SK-MEL-5 (cell line): ENCODE measurements around the gene PIP5KL1. TPM values are rescaled to one million over a fixed set of nuclear protein-coding genes. Genes with fewer than 3 reads are reported as not detected.
A peak's percentile ranks its signal among the peaks of the same experiment; 100 is the strongest.

Experiments
- DNase-seq: peaks from one replicate; pipeline ENCODE4 v3.0.0-alpha.2; 2016; ENCODE audit warnings: low read depth, low spot score
- in situ Hi-C: cut with HindIII; loops from 2 replicates; pipeline ENCODE4 v1.10.0; 2016; ENCODE audit warnings: low sequenced_read_pairs, high pct_unique_total_duplicates, low pct_unique_long_range_greater_than_20kb
- total RNA-seq: library from RNA; depleted of rRNA; stranded (reverse); fragments of >200 nt; shearing (Covaris generic); gene quantifications from 2 replicates; pipeline ENCODE4 v1.2.3, GENCODE V29; 2014

Gene PIP5KL1
- total RNA-seq, 1 experiment from 2014 or later: 0.32 TPM

DNA sequence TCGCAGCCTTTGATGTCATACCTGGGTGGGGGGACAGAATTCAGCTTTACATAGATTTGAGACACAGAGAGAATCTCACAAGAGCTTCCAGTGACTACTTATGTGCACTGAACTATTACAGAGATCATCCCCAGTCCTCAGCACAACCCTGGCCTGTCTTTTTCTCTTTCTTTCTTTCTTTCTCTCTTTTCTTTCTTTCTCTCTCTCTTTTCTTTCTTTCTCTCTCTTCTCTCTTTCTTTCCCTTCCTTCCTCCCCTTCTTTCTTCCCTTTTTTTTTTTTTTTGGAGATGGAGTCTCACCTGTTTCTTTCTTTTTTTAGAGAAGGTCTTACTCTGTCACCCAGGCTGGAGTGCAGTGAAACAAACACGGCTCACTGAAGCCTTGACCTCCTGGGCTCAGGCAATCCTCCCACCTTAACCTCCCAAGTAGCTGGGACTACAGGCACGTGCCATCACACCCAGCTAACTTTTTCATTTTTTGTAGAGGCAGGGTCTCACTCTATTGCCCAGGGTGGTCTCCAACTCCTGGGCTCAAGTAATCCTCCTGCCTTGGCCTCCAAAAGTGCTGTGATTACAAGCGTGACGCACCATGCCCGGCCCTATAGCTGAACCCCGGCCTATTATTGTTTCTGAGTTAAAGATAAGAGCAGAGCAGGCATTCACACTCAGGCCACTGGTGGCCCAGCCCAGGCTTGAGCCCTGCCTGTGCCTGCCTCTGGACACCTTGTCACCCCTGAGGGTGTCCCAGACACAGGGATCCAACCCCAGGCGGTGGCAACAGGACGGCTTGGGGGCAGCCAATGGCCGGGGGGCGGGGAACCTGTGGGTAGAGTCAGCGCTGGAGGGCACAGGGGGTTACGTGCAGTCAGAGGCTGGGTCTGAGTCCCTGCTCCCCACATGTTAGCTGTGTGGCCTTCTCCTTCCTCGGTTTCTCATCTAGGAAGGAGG lies 4.3 kb downstream of the PIP5KL1 start:
- in situ Hi-C loops: no loop called here
- no peak for DNase-seq

DNA sequence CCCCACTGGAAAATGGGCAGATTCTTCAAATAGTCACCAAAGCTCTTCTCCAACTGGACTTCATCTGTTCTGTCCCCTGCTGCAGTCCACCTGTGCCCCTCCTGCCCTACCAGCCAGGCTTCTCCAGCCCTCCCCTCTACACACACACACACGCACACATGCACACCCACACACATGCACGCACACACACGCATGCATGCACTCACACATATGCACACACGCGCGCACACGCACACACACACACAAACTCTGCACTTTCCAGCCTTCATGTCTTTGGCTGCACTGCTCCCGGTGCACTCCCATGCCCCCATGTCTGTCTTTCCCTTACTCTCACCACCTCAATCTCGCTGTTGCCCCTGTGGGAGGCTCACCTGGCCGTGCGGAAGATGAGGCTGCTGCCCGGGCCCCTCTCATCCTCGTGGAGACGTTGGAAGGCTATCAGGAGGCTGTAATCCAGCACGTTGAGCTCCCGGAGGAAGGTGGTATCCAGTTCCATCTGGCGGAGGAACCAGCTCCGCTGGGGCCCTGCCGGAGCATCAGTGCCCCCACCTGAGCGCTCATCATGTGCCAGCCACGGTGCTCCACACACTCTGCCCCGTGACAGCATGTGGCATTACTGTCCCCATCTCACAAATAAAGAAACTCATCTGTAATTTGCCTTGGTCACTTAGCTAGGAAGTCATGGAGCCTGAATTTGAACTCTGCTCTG lies 5.7 kb downstream of the PIP5KL1 start:
- in situ Hi-C loops: no loop called here
- DNase-seq: no peak

DNA sequence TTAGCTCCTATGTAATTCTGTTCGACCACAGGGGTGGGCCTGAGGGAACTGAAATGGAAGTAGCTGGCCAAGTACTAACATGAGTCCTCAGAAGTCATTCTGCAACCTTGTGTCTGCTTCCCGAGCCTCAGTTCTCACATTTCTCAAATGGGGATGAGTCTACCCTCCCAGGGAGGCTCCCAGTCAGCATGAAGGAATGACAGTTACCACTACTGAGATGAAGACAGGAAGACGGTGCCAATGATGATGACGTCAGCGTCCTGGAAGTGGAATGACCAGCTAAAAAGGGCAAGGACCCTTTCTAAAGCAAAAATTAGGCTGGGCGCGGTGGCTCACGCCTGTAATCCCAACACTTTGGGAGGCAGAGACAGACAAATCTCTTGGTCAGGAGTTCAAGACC lies 6.8 kb downstream of the PIP5KL1 start:
- in situ Hi-C loops: no loop called here
- DNase-seq: no peak

DNA sequence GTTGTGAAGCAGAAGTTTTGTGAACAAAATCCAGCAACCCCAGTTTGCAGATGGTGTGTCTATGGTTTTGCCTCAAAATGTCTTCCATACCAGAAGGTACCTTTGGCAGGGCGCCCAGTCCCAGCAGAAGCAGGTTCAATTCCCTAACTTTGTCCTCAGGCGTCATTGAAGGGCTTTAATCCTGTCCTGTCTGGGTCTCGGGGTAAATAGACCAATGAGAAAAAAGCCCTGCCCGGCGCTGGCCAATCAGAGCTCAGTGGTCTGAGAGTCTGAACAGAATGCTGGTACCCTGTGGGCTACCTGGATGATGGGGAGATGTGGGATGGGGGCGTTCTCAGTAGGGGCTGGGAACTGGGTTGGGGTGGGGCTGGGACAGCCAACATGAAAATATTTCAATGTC lies 7.5 kb downstream of the PIP5KL1 start:
- in situ Hi-C loops: no loop called here
- peak; percentile 65 for DNase-seq

DNA sequence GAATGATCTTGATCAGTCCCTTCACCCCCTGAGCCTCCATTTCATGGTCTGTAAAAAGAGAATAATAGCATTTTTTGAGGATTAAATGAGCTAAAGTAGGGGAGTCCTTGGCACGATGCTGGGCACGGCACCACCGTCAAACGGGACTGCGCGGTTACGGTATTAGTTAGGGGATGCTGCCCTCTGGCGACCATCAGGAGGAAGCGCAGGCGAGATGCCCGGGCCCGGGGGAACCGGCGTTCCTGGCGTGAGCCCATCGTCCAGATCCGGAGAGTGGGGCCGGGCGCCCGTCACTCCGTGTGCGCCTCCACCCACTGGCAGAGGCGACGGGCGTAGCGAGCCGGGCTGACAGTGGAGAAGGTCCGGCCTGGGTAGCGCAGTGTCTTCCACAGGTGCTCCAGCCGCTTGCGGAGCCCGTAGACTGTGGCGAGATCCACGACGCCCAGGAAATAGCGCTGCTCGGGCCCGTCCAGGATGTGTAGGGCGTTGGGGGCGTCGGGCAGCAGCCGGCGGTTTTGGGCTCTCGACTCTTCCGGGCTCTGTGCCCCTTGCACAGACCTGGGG lies 8.9 kb downstream of the PIP5KL1 start:
- in situ Hi-C loops: no loop called here
- DNase-seq: peak; percentile 49

DNA sequence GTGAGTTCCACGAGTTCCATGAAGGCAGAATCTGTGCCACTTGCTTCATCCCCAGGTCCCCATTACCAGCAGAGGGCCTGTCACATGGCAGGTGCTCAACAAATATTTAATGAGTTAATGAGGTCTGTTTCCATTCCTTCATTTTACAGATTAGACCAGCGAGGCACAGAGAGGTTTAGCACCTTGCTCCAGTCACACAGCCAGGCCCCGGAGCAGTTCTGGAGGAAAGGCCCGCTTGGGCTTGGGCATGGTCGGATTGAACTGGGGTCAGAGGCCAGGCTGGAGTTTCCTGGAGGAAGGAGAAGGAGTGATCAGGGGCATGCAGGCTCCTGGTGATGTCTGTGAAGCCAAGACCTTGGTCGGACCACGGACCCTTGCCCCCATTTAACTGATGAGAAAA lies 9.8 kb downstream of the PIP5KL1 start:
- DNase-seq: no peak
- in situ Hi-C loops: no loop called here

DNA sequence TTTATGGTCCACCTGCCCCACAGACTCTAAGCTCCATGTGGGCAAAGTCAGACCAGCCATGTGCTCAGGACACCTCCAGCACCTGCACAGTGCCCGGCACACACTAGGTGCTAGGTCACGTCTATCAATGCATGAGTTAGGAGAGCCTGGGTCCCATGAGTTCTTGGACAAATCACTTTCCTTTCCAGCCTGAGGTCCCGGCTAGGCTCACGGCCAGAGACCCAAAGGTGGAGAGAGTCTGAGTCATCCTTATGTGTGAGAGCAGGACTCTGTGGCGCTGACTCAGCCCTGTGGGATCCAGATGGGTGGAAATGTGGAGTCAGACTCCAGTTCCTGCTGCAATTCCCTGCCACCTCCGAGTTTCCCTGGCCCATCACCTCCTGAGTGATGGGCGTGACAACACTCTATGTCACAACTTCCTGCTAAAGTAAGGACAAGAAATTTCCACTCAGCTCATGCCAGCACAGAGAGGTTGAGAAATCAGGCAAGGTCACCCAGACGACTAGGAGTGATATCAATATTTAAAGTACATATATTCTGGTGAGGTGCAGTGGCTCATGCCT lies 11.2 kb downstream of the PIP5KL1 start:
- in situ Hi-C loops: no loop called here
- no peak for DNase-seq

DNA sequence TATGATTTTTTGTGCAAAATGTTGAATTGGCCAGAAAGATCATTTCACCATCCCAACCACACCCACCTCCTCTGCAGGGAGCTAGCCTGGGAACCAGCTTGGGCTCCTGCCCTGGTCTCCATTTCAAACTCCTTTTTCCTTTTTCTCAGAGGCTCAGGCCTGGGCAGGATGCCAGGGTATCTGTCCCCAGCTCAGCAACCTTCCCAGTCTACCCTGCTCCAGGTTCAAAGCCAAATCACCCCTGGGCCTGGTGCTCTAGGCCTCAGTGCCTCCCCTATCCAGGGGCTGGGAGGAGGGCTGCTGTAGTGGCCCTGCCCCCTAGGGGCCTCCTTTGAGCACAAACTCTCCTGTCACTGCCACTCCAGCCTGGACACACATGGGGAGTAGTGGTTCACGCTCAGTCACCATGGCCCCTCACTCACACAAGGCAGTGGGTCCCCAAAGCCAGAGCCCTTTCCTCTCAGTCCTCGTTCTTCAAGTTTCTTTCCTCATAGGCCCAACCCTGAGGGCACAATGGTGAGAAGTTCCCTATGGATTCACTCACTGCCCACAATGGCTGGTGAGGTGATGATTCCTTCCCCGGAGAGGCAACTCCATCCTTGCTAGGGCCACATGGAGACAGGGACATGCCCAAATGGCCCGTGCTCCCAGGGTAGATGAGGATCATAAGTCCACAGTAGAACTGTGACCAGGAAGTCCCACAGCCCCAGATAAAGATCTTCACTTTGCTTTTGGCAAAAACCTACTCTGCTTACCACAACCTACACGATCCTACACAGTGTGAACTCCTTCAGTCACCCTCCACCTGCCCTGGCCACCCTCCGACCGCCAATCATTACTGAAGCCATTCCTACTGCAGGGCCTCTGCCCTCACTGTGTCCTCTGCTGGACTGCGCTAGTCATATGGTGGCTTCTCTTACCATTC lies 12.1 kb downstream of the PIP5KL1 start:
- no peak for DNase-seq
- in situ Hi-C loops: no loop called here

DNA sequence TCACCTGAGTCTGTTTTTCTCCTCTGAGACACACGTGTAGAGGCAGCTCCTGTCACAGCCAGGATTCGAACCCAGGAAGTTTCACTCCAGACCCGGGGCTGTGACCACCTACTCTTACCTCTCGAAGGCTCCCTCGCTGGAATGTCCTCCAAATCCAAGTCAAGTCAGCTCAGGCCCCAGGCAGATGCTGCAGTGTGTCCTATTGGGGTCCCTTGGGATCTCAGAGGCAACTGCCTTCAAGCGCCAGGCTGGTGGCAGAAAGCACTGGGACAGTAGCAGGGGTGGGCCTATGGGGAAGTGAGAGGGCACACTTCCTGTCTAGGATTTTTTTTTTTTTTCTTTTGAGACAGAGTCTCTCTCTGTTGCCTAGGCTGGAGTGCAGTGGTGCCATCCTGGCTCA lies 13.0 kb downstream of the PIP5KL1 start:
- in situ Hi-C loops: no loop called here
- DNase-seq: no peak

DNA sequence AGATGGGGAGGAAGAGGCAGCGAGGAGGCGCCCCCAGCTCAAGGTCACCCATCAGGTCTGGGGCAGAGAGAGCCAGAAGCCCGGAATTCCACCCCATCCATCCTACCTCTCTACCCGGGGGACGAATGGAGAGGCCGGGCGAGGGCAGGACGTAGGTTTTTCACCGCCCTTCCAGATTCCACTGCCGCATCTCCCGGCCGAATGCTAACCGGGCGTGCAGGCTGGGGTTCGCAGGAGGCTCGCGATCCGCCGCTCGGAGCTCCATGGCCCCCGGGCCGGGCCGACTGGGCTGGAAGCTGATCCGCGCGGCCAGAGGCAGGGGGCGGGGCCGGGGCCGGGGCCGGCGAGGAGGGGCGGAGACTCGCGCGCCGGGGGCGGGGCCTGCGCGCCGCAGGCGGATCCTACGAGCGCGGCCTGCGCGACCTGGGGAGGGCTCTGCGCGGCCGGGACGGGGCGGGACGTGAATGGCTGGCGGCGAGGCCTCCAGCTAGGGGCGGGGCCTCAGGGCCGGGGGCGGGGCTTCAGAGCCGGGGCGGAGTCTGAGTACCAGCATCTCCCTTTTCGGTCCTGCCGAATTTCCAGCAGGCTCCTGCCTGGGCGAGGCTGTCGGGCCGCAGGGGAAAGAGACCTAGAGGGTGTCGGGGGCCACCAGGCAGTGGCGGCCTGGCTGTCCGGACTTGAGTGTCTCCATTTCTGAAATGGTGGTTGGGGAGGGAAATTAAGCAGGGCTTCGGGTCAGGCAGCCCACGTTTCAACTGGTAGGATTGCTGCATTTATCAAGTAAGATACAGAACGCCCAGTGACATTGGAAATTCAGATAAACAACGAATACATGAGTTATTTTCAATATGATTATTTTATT lies 13.6 kb downstream of the PIP5KL1 start, which contains the start of gene ST6GALNAC4:
Gene ST6GALNAC4, minus strand, starts transcription at position 322 of the 862 bp plus-strand sequence. CDS start 622 bp downstream, outside the sequence.
- peak; percentile 77 for DNase-seq
- in situ Hi-C loops: no loop called here

DNA sequence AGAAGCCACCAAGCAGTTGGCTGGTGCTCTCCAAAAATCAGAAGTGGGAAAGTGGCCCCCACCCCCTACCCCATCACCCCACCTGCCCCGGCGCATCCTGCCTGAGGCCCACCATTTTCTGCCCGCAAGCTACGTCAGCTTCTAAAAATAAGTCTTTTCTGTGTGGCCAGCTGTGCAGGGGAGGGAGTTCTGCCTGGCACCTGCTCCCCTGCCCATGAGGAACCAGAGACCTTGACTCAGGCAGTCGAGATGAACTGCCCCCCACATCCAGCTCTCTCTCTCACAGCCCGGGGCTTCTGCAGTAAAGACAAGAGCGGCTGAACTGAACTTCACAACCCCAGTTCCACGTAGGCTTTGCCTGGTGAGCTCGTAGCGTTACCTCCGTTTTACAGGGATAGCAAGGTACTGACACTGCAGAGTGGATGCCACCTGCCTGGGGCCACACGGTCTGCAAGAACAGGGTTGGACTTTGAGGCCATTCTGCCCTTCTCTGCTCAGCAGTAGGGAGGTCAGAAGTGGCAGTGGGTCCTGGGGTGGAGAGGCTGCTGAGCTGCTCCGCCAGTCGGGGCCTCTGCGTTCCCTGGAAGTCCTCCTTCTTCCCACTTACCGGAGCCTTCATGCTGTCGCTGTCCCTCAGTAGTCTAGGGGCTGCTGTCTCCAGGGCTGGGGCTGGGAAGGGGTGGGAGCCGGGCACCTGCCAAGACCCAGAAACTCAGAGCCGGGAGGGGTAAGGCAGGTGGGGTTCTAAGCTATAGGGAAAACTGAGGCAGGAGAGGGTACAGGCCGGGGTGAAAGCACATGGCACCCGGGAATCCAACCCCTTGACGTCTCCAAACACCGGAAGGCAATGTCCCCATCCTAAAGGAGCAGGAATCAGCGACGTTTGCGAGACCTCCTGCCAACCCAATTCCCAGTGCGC lies 14.5 kb downstream of the PIP5KL1 start:
- no peak for DNase-seq
- in situ Hi-C loops: no loop called here

DNA sequence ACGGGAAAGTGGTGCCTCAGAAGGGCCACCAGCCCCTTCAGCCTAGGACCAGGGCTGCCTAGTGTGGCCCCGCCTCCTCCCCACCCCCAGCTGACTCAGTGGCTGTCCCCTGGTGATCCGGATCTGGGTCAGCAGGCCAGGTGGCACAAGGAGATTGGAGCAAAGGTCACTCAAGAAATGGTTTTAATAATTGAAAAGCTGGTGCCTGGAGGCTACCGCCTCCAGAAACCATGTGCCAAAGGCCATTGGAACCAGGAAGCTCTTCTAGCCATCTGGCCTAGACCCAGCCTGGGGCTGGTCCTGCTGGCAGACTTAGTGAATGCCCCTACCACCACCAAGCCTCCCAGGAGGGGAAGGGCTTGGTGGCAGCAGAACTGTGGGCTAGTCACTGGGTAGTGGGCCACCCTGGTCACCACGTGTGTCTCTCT lies 15.2 kb downstream of the PIP5KL1 start:
- DNase-seq: no peak
- in situ Hi-C loops: no loop called here

DNA sequence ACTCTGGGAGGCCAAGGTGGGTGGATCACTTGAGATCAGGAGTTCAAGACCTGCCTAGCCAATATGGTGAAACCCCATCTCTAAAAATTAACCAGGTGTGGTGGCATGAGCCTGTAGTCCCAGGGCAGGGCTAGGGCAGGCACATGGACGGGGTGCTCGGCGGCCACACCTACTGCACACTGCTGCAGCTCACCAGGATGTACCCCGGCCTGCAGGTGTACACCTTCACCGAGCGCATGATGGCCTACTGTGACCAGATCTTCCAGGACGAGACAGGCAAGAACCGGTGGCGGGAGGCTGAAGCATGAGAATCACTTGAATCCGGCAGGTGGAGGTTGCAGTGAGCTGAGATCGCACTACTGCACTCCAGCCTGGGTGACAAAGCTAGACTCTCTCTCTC lies 16.9 kb downstream of the PIP5KL1 start:
- DNase-seq: no peak
- in situ Hi-C loops: no loop called here

DNA sequence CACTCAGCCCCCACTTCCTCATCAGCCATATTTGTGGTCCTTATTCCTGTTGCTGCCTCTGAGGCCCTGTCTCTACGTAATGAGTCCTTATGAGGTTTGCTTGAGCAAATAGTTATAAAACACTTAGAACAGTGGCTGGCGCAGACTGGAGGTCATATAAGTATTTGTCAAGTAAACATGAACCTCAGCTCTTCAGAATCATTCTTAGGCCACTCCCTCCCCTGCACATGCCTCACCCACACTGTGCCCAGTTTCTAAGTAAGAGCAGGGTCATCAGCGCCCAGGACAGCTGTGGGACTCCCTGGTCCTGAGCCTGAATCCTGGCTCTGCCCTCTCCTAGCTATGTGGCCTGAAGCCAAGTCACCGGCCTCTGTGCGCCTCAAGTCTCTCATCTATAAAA lies 17.7 kb downstream of the PIP5KL1 start:
- in situ Hi-C loops: no loop called here
- DNase-seq: no peak

DNA sequence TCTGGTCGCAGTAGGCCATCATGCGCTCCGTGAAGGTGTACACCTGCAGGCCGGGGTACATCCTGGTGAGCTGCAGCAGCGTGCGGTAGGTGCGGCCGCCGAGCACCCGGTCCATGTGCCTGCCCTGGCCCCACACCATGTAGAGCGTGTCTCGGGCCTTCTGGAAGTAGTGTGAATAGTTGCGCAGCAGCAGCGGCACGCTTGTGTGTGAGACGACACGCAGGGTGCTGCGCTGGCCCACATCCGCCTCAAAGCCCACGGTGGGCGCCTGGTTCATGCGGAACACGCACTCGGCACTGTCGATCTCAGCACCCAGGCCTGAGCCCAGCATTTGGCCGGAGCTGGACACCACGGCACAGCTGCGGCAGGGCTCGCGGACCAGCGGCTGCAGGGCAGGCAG lies 18.3 kb downstream of the PIP5KL1 start:
- no peak for DNase-seq
- in situ Hi-C loops: no loop called here
